HG03097 (cell line): Measurements from ENCODE around the gene CDKN2A.

ENCODE experiments used
- ATAC-seq: cut with Tn5 transposase; IDR thresholded peaks from one replicate; pipeline ENCODE4 v1.9.1; 2021; ENCODE audit not compliant: unreplicated experiment, low FRiP score

CDKN2A gene

DNA sequence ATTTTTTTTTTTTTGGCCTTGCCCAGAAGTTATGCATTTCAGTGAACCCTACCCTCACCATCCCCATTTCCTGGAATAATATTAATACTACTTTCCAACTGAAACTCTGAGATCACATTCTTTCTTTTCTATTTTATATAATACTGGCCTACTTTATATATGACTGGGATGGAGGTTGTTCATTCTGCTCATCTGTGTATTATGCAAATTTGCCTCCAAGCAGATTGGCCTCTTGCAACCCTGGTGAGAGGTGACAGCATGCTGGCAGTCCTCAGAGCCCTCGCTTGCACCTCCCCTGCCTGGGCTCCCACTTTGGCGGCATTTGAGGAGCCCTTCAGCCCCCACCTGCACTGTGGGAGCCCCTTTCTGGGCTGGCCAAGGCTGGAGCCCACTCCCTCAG is 35.4 kb downstream of the CDKN2A start:
- ATAC-seq, result no peak

GRCh38 chr9:21945606-21946005 is 48.6 kb downstream of the CDKN2A start:
- no peak for ATAC-seq

- no peak for ATAC-seq
Observed at GRCh38 chr9:21943464-21943863, 50.7 kb downstream of the CDKN2A start.

DNA sequence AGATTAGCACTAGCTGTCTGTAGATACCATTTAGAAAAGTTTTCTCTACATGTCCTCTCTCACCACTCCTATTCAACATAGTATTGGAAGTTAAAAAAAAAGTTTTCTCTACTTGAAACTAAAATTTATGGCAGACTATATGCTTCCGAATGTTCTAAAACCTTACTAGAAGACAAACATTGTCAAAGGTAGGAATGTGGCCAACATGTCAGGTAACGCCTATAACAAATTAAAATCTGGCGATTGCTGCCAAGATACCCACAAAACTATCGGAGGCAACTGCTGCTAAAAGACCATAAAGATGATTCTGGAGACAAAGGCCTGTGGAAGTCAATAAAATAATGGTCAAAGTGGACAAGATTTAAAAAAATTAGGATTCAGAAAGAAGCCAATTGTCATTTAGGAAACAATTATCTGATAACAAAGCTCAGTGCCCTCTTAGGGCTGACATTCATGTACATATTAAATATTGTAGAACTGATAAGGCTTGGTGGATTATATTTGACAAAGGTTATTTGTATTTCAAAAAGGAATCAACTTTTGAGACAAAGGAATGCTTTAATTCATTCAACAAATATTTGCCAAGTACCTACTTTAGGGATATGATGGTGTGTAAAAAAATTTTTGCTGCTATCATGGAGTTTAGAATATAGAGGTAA is 52.7 kb downstream of the CDKN2A start:
- no peak for ATAC-seq

GRCh38 chr9:21936161-21936560 is 58.0 kb downstream of the CDKN2A start:
- ATAC-seq, result no peak

DNA sequence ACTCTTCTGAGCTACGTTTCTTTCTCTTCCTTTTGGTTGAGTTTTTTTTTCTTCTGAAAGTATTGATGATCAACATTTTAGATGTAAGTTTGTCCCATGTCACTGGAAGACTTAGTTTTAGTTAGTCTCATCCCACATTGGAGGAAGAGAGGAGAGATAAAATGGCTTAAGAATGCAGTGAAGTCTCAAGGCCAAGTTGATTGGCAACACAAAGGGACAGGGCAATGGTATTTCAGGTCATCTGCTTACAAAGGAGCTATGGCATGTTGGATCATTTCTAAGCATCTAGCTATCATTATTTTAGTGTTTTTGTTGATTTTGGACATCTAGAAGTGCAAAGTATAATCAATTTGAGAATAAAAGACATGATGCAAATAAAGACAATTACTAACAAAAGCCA is 58.6 kb downstream of the CDKN2A start:
- no peak for ATAC-seq

DNA sequence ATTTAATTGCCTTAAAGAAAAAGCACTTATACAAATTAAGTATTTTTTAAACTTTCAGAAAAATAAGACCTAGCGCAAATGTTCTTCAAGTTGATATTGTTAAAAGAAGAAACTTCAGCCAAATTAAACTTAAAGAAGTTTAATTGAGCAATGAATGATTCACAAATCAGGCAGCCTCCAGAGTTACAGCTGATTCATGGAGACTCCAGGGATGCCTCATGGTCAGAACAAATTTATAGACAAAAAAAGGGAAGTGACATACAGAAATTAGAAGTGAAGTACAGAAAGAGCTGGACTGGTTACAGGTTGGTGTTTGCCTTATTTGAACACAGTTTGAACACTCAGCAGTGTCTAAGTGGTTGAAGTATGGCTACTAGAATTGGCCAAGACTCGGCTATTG is 60.3 kb downstream of the CDKN2A start:
- no peak for ATAC-seq

DNA sequence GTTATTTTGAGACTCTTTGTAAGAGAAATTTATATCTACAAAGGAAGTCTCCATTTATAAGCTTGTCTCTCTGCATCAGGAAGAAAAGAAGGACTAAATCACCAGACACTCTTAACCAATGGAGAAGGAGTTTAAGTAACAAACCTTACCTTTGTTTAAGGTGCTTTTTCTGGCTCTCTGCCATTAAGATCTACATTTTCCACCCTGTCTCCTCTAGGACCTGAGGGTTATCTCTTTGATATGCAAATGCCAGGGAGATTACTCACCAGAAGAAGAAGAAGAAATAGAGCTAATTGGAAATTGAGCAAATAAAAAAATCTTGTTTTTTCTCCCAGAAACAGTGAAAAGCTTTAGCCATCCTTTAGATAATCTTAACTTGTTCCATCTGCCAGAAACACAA is 60.9 kb downstream of the CDKN2A start:
- ATAC-seq, result no peak

GRCh38 chr9:21931428-21931827 is 62.8 kb downstream of the CDKN2A start:
- no peak for ATAC-seq

DNA sequence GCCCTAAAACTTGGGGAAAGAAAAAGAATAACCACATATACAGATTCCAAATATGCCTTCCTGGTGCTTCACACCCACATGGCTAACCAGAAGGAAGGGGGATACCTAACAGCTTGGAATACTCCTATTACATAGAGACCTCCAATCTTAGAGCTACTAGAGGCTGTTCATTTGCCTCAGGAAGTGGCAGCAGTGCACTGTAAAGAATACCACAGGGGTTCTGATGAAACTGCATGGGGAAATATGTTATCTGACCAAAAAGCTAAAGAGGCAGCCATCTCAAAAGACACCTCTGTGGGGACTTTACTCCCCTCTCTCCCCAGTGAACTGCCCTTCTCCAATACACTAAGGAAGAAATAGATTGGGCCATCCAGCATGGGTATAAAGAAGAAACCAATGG is 66.4 kb downstream of the CDKN2A start:
- no peak for ATAC-seq

DNA sequence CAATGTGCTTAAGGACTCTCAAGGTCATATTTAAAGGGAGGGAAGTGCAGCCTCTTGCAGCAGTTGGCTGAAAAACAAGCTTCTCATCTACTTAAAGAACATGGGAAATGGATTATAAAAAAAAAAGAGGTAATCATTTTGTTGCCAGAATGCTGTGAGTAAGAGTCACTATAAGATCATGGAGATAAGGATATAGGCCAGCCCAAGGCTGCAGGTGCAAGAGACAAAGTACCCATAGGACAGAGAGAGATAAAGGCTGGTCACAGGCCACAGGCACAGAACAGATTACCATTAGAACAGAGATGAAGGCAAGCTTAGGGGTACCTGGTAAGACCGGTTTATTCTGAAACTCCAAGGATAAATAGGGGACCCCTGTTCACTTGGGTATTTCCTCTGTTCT is 70.5 kb downstream of the CDKN2A start:
- no peak for ATAC-seq

DNA sequence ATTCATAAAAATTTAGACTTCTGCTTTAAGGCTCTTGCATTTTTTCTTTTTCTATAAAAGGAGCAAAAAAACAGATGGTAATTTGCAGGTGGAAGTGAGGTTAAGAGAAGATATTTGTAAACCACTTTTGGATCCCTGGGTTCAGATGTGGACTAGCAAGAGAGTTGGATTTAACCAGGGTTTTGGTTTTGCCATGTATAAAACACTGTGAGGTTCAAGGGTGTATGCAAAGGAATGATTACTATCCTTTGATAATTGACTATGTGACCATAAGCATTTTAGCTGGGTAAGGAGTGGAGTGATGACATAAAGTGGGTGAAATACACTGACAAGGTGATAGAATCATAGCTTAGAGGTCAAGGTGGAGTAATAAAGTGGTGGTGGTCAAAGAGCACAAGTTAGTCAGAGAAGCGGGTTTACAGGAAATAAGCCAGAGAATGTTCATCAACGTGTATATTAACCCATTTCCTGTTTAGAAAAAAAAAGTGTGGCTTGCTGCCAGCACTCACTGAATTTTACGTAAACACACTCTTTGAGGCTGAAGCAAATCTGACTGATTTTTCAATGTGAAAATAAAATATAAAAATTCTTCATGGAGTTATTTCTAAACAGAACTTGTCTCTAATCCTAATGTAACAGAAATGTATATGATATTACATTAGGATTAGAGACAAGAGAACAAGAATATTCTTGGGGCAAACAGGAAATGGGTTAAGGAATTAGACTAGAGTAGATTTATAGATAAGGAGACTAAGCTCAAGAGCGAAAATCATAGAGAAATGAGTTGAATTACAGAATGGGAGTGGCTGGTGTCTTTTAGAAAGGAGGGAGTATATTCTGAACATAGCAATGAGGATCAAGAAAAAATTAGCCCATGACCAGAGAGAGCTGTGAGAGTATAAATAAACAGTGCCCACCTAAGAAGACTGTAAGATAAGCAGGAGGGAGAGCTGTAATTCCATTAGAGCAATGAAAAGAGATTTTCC is 74.5 kb downstream of the CDKN2A start:
- peak; percentile 95 for ATAC-seq
